Lower leg skin (tissue), 3 donors: ENCODE data around the gene POLL.

Experiments used
- CTCF ChIP-seq, 3 donors: fragments of 450-650 bp; IDR thresholded peaks; one replicate each; pipeline ENCODE4 v1.5.1; 2016; ENCODE audit warnings: antibody characterized with exemption in 3 of 3, mild to moderate bottlenecking in 3 of 3, moderate library complexity in 2 of 3
- POLR2A ChIP-seq, 2 donors: fragments of 450-650 bp; IDR thresholded peaks; one replicate each; pipeline ENCODE4 v1.6.1; 2016 to 2017; ENCODE audit warnings: antibody characterized with exemption in 2 of 2, mild to moderate bottlenecking in 1 of 2, moderate library complexity in 1 of 2

- TF ChIP-seq CTCF (IDR thresholded peaks at IDR 0.05) (no peak), POLR2A (IDR thresholded peaks at IDR 0.05) (no peak)
Measured at GRCh38 chr10:101615525-101616116, 27.6 kb upstream of the POLL start.
